Stimulated activated CD4-positive, alpha-beta T cell treated with anti-CD3 and anti-CD28 coated beads, Interleukin-1b, Interleukin-23, amount 100 ng/mL, for 24 hours (primary cell): ENCODE results near the gene BAAT.
"Not testable (repeated sequence)": the region's sequence is repeated elsewhere in the genome, so short reads cannot be mapped to it uniquely, and the experiment has no call there.

Source experiments
- DNase-seq, 4 experiments: peaks; one replicate each; pipeline ENCODE4 v3.0.0-alpha.2; 2020; ENCODE audit warnings: low read depth in 4 of 4, low spot score in 1 of 4

The BAAT gene

GRCh38 chr9:101384873-101385536 lies at the start of gene BAAT:
BAAT (minus strand) TSS chr9:101385006; CDS start chr9:101371404, 13,602 bp downstream.
- DNase-seq: not testable (repeated sequence)

- no peak for DNase-seq
Measured at GRCh38 chr9:101433229-101433628, 48.4 kb upstream of the BAAT start.

- no peak for DNase-seq
Measured at GRCh38 chr9:101432740-101433139, 47.9 kb upstream of the BAAT start.

GRCh38 chr9:101432171-101432570 lies 47.4 kb upstream of the BAAT start:
- DNase-seq: no peak

- DNase-seq: no peak
Measured at GRCh38 chr9:101429736-101430135, 44.9 kb upstream of the BAAT start.

GRCh38 chr9:101428909-101429308 lies 44.1 kb upstream of the BAAT start:
- DNase-seq: no peak

GRCh38 chr9:101427957-101428655 lies 43.3 kb upstream of the BAAT start:
- no peak for DNase-seq

- no peak for DNase-seq
Measured at GRCh38 chr9:101427358-101427757, 42.6 kb upstream of the BAAT start.

- no peak for DNase-seq
Measured at GRCh38 chr9:101421653-101422065, 36.9 kb upstream of the BAAT start.

- DNase-seq: no peak
Measured at GRCh38 chr9:101419863-101420262, 35.1 kb upstream of the BAAT start.

- DNase-seq: no peak
Measured at GRCh38 chr9:101418518-101419430, 34.0 kb upstream of the BAAT start.

GRCh38 chr9:101417977-101418376 lies 33.2 kb upstream of the BAAT start:
- no peak for DNase-seq

GRCh38 chr9:101417389-101417788 lies 32.6 kb upstream of the BAAT start:
- DNase-seq: no peak

GRCh38 chr9:101415578-101415977 lies 30.8 kb upstream of the BAAT start:
- no peak for DNase-seq

GRCh38 chr9:101414839-101415238 lies 30.0 kb upstream of the BAAT start:
- DNase-seq: no peak

- no peak for DNase-seq
Measured at GRCh38 chr9:101409079-101409477, 24.3 kb upstream of the BAAT start.

GRCh38 chr9:101408374-101409078 lies 23.7 kb upstream of the BAAT start:
- DNase-seq: no peak

- no peak for DNase-seq
Measured at GRCh38 chr9:101403516-101404285, 18.9 kb upstream of the BAAT start.

- no peak for DNase-seq
Measured at GRCh38 chr9:101400120-101400519, 15.3 kb upstream of the BAAT start.

- DNase-seq: no peak
Measured at GRCh38 chr9:101399643-101399970, 14.8 kb upstream of the BAAT start.
